Transverse colon (tissue), 4 donors: Measurements from ENCODE around the gene NOM1. TPM values are rescaled to one million over a fixed set of nuclear protein-coding genes. Genes with fewer than 3 reads are reported as not detected.
A peak's percentile ranks its signal among the peaks of the same experiment; 100 is the strongest.

ENCODE experiments used
- DNase-seq: peaks from one replicate; pipeline ENCODE4 v3.0.0-alpha.2; 2019
- H3K27ac ChIP-seq, 4 donors: fragments of 200-600 bp; sonication (generic); 2 replicates each; pipeline ENCODE4 v1.5.1; 2016 to 2018; ENCODE audit warnings: inconsistent platforms in 4 of 4
- H3K27me3 ChIP-seq: fragments of 200-600 bp; sonication (generic); 2 replicates; pipeline ENCODE4 v1.5.1; 2017; ENCODE audit warnings: inconsistent platforms
- H3K36me3 ChIP-seq, 4 donors: fragments of 200-600 bp; sonication (generic); 2 replicates each; pipeline ENCODE4 v1.5.1; 2017 to 2019; ENCODE audit warnings: inconsistent platforms in 4 of 4
- H3K4me1 ChIP-seq, 4 donors: fragments of 200-600 bp; sonication (generic); 2 replicates each; pipeline ENCODE4 v1.5.1; 2017 to 2020; ENCODE audit warnings: inconsistent platforms in 4 of 4
- H3K4me3 ChIP-seq, 4 donors: fragments of 200-600 bp; sonication (generic); 1 replicate in 1 of 4; 2 replicates in 3 of 4; pipeline versions ENCODE4 v1.5.1 to v1.6.1; 2017 to 2019; ENCODE audit warnings: inconsistent platforms in 4 of 4
- H3K9me3 ChIP-seq, 2 donors: fragments of 200-600 bp; sonication (generic); 2 replicates each; pipeline ENCODE4 v1.5.1; 2017 to 2019; ENCODE audit warnings: inconsistent platforms in 2 of 2
- EP300 ChIP-seq: sonication (generic); formaldehyde crosslinking; IDR thresholded peaks from one replicate; pipeline ENCODE4 v1.6.1; 2017; ENCODE audit warnings: antibody characterized with exemption, low read depth
- POLR2A ChIP-seq: fragments of 450-650 bp; IDR thresholded peaks from one replicate; pipeline ENCODE4 v1.6.1; 2016; ENCODE audit warnings: antibody characterized with exemption, mild to moderate bottlenecking, moderate library complexity
- POLR2AphosphoS5 ChIP-seq, 3 donors: sonication (generic); formaldehyde crosslinking; IDR thresholded peaks; one replicate each; pipeline ENCODE4 v1.6.1; 2016; ENCODE audit warnings: antibody characterized with exemption in 3 of 3
- WGBS, 2 donors: methylation state at CpG; one replicate each; pipeline ENCODE4 v1.1.5; 2018; ENCODE audit warnings: low coverage in 1 of 2; 5-methylcytosine and 5-hydroxymethylcytosine counted together
- in situ Hi-C, 4 donors: fragments of 200-750 bp; cut with MboI; loops; one replicate each; pipeline versions ENCODE4 v1.15.0 to v1.15.1; 2017; ENCODE audit warnings: low sequenced_read_pairs in 3 of 4, low pct_ligation_motif_present in 1 of 4, low pct_unique_long_range_greater_than_20kb in 1 of 4
- intact Hi-C: fragments of 100-400 bp; cut with DNase I; formaldehyde crosslinking; loops from one replicate; pipeline ENCODE4 v1.15.1; 2023; ENCODE audit warnings: low total_unique reads
- total RNA-seq, 4 donors: library from RNA; depleted of rRNA; stranded (reverse); fragments of >200 nt; gene quantifications; one replicate each; pipeline ENCODE4 v1.1.0, GENCODE V29; 2016
- TF ChIP-seq, protein P1 (sequence below), 5 experiments: fragments of 200-600 bp in 3 of 5; fragments of 450-650 bp in 2 of 5; sonication (generic) in 3 of 5; IDR thresholded peaks; 1 replicate in 2 of 5; 2 replicates in 3 of 5; pipeline ENCODE4 v1.5.1; 2016 to 2017; ENCODE audit warnings: antibody characterized with exemption in 5 of 5, inconsistent platforms in 3 of 5, mild to moderate bottlenecking in 2 of 5, moderate library complexity in 1 of 5

NOM1 gene
- total RNA-seq, 4 donors from 2014 or later = 6.6 to 22.4 (median 15.2) TPM

DNA sequence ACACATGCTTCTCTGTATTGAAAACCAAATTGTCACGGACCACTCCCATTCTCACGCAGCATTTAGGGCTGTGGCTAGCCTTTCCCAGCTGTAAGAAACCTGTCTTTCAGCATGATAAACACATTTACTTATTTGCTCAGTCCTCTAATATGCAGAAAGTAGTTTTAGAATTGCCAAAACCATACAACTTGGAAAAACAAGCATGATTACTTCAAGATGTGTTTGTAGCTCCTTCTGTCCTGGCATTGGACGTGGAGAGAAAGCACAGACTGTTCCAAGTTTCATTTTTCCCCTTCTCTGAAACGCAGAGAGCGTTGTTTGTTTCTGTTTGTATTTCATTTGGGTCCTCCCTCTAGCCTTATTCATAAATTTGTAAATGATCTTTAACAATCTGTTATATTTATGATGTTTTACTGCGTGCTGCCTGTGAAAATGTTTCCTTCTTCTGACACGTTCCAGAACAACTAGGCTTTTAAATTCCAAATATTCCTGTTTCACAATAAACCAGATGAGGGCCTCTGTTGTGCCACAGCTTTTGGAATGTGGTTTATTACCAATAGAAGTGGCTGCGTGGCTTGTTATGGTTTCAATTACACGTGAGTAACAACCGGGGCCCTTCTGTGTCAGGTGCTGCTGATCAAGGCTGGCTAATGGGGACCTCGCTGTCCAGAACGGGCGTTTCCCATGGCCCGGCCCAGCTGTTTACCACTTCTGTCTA is 34.8 kb downstream of the NOM1 start:
- 29 to 30% methylated on average over 9 to 14 of the region's 14 CpGs for WGBS, 2 donors

DNA sequence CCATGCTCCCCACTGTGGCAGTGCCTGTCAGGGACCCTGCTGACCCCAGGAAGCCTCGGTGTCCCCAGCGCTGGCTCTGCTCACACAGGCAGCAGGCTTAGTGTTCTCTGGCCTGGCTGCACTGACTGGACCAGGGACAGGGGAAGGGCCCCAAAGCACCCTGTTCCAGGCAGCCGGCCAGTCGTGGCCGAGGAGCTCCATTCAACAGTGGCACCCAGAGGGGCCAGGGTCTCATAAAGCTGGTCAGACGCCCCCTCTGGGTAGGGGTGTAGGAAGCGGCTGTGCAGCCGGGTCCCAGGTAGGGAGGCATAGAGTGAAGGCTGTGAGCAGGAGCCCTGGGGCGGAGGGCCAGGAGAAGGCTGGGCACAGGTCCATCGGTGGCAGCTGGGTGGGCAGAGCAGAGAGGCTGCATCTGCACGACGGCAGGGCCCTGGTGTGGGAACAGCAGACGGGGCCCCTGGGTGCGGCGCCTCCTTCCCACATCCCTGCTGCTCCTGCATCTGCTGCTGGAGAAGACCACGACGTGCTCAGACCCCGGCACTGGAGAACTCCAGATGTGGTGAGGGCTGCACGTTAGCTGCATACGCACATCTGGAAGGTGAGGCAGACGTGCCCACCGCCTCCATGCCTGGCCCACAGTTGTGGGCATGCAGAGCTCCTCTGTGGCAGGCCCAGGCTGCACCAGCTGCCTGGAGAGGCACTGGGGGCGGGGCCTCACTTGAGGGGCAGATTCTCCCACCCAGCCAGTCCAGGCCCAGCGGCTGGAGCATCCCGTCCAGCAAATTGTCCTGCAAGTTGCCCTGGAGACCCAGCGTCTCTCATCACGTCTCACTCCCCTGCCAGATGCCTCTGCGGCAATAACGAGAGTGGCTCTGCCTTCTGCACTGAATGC is 35.8 kb downstream of the NOM1 start:
- intact Hi-C loops (no loop called here), in situ Hi-C loops (no loop called here)
- no peak for TF ChIP-seq POLR2AphosphoS5 (IDR thresholded peaks at IDR 0.05)
- TF ChIP-seq POLR2A = no peak
- TF ChIP-seq, protein P1, sequence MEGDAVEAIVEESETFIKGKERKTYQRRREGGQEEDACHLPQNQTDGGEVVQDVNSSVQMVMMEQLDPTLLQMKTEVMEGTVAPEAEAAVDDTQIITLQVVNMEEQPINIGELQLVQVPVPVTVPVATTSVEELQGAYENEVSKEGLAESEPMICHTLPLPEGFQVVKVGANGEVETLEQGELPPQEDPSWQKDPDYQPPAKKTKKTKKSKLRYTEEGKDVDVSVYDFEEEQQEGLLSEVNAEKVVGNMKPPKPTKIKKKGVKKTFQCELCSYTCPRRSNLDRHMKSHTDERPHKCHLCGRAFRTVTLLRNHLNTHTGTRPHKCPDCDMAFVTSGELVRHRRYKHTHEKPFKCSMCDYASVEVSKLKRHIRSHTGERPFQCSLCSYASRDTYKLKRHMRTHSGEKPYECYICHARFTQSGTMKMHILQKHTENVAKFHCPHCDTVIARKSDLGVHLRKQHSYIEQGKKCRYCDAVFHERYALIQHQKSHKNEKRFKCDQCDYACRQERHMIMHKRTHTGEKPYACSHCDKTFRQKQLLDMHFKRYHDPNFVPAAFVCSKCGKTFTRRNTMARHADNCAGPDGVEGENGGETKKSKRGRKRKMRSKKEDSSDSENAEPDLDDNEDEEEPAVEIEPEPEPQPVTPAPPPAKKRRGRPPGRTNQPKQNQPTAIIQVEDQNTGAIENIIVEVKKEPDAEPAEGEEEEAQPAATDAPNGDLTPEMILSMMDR (IDR thresholded peaks at IDR 0.05) = no peak
- TF ChIP-seq EP300 = no peak
- H3K36me3 ChIP-seq = no peaks in the 10 kb centered on the region
- no peak for DNase-seq
- H3K27me3 ChIP-seq = no peaks in the 10 kb centered on the region
- 91 to 100% methylated on average over 1 to 17 of the region's 29 CpGs for WGBS, 2 donors
- H3K4me1 ChIP-seq = peaks cover 0 to 10% (median 2%) of the 10 kb centered on the region in 4 donors
- no peaks in the 10 kb centered on the region for H3K9me3 ChIP-seq
- peak overlapping the region in 1 of 4 donors; percentile 37 for H3K27ac ChIP-seq
- no peak overlapping the region for H3K4me3 ChIP-seq

More for the DNA sequence above, 34.8 kb downstream of the NOM1 start:
- intact Hi-C loops (no loop called here), in situ Hi-C loops (no loop called here)
- H3K36me3 ChIP-seq = no peaks in the 10 kb centered on the region
- H3K9me3 ChIP-seq = no peaks in the 10 kb centered on the region
- H3K4me1 ChIP-seq = peaks cover 0 to 10% (median 2%) of the 10 kb centered on the region in 4 donors
- H3K27ac ChIP-seq = peak overlapping the region in 2 of 4 donors; percentile 22 to 37
- H3K27me3 ChIP-seq = no peaks in the 10 kb centered on the region
- no peak for DNase-seq
- H3K4me3 ChIP-seq = no peak overlapping the region
- TF ChIP-seq, protein P1 (IDR thresholded peaks at IDR 0.05) = no peak
- no peak for TF ChIP-seq EP300
- no peak for TF ChIP-seq POLR2A
- peak in 2 of 3 donors; percentile 46 to 52 for TF ChIP-seq POLR2AphosphoS5 (IDR thresholded peaks at IDR 0.05)

DNA sequence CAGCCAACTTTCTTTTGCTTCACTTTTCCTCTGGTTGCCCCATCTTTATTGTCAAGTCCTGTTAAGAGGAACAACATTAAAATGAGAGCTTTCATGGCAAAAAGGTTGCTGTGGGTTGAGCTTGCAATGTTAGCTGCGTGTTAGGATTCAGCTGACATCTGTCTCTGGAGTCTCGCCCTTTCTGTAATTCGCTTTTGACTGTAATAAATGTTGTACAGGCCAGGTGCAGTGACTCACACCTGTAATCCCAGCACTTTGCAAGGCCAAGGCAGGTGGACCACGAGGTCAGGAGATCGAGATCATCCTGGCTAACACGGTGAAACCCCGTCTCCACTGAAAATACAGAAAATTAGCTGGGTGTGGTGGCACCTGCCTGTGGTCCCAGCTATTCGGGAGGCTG is 36.9 kb downstream of the NOM1 start:
- no peak for DNase-seq
- TF ChIP-seq, protein P1 (IDR thresholded peaks at IDR 0.05) = no peak
- TF ChIP-seq POLR2AphosphoS5 (IDR thresholded peaks at IDR 0.05) (no peak), POLR2A (no peak), EP300 (no peak)
- in situ Hi-C loops = no loop called here
- no peaks in the 10 kb centered on the region for H3K27me3 ChIP-seq
- intact Hi-C loops = no loop called here
- H3K27ac ChIP-seq = no peak overlapping the region
- H3K4me3 ChIP-seq = no peak overlapping the region
- WGBS, 2 donors = 60% methylated on average over 1 to 8 of the region's 8 CpGs
- no peaks in the 10 kb centered on the region for H3K36me3 ChIP-seq
- H3K4me1 ChIP-seq = peaks cover 0 to 10% (median 2%) of the 10 kb centered on the region in 4 donors
- no peaks in the 10 kb centered on the region for H3K9me3 ChIP-seq
